Epidermal melanocyte (primary cell): Measurements from ENCODE around the gene USE1.
A peak's percentile ranks its signal among the peaks of the same experiment; 100 is the strongest.

ENCODE experiments used
- DNase-seq: peaks from one replicate; pipeline ENCODE4 v3.0.0; 2011; ENCODE audit warnings: low spot score; ENCODE audit not compliant: insufficient read length

Gene USE1

GRCh38 chr19:17235971-17236777, 21.0 kb downstream of the USE1 start:
- peak; percentile 43 for DNase-seq

GRCh38 chr19:17236811-17237543, 21.8 kb downstream of the USE1 start:
- peak; percentile 10 for DNase-seq

DNA sequence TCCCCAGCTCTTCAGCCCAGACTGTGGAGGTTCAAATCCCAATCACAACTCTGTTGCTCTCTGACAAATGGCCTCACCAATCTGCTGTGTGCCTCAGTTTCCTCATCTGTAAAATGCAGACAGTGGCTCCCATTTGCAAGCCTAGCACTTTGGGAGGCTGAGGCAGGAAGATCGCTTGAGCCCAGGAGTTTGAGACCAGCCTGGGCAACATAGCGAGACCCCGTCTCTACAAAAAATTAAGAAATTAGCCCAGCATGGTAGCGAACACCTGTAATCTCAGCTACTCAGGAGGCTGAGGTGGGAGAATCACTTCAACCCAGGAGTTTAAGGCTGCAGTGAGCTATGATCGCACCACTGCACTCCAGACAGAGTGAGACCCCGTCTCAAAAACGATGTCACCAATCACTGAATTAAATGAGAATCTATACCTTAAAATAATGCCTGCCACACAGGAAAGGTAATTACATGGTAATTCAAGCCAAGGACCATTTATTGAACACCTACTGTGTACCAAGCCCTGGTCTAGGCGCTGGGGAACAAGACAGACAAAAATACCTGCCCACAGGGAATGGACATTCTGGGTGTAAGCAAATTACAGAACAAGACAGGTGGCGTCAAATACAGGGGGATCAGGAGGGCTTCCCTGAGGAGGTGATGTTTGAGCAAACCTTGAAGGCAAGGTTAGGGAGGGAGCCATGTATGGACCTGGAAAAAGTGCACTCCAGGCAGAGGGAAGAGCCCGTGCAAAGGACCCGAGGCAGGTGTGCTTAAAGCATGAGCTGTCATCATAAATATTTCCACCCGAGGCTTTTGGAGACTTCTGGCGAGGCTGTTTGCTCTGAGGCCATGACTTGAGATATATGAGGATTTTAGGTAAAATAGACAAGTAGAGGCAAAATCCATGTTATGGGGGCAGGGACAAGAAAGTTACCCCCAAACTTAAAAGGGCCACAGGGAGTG, 22.9 kb downstream of the USE1 start:
- no peak for DNase-seq

- DNase-seq = no peak
Measured at GRCh38 chr19:17240062-17240752, 25.1 kb downstream of the USE1 start.

DNA sequence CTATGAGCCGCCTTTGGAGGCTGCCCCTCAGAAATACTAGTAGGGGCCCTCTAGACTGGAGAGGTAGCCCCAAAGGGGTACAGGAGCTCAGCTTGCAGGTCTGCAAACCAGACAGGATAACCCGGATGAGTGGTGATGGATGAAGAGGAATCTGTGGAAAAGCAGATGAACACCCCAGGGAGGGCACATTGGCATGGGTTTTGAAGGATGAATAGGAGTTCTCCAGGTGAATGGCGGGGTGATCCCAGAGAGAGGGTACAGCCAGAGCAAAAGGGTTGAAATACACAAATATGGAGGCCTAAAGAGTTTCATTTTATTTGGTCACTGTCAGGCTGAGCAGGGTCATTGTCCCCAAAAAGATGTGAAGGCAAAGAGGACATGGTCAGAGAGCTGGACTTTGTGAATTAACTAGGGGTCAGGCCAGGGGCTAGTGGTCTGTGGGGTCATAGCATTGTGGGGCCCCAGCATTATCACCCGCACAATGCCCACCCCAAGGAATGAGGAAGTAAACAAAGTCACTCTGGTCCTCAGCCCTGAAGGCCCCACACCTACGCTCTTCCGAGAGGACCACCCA, 25.8 kb downstream of the USE1 start:
- no peak for DNase-seq

- no peak for DNase-seq
Measured at GRCh38 chr19:17242431-17243208, 27.5 kb downstream of the USE1 start.

- no peak for DNase-seq
Measured at GRCh38 chr19:17243211-17243829, 28.2 kb downstream of the USE1 start.

GRCh38 chr19:17243830-17244617, 28.9 kb downstream of the USE1 start:
- DNase-seq = peak; percentile 51

GRCh38 chr19:17244618-17245534, 29.7 kb downstream of the USE1 start:
- no peak for DNase-seq

DNA sequence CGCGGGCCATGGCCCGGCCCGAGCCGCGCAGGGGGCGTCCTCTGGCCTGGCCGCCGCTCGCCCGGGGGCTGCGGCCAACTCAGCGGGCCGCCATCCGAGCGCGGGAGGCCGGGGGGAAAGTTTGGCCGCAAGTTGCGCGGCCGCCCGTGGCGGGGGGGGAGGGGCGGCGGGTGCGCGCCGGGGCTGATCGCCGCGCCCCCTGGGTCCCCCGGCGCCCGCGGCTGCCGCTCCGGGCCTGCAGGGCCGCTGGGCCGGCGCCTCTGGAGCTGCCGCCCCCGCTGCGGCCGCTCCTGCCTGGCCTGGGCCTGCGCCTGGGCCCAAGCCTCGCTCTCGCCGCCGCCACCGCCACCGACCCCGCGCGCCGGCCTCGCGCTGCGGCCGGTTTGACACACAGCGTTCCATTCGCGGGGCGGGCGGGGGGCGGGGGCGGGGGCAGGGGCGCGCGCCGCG, 30.4 kb downstream of the USE1 start, which contains the start of gene NR2F6:
Gene NR2F6 (minus strand): TSS at position 385 of the 450 bp plus-strand sequence. CDS start 699 bp downstream, outside the sequence.
- no peak for DNase-seq

- no peak for DNase-seq
Measured at GRCh38 chr19:17246681-17247425, 31.7 kb downstream of the USE1 start.

DNA sequence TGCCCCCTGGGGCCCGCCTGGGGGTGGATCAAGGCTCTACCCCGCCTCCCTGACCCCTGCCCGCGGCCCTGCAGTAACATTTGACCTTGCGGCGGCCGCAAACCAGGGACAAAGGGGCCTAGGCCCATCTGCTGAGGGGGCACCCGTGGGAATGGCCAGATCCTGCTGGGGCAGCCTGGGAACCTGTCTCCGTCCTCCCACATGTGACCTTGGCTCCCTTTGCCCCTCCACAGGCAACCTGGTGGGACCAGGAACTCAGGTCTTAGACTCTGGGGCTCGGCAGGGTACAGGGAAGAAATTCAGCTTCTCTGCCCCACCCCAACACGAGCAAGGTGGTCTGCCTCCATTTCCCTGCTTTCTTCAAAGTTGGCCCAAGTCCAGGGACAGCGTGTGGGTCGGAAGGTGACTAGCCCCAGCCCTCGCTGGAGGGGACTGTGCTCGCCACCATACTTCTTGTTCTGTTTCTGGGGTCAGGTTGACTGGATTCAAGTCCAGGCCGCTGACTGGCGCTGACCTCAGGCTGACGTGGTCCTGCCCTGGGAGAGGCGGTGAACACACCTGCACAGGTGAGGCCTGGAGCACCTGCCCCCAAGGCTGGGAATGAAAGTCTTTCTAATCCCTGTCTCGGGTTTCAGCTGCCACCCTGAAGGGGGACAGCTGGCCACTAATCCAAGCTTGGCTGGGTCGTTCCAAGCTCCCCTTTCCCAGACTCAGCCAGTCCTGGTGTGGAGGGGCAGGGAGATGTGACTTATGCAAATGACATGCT, 33.0 kb downstream of the USE1 start:
- no peak for DNase-seq

DNA sequence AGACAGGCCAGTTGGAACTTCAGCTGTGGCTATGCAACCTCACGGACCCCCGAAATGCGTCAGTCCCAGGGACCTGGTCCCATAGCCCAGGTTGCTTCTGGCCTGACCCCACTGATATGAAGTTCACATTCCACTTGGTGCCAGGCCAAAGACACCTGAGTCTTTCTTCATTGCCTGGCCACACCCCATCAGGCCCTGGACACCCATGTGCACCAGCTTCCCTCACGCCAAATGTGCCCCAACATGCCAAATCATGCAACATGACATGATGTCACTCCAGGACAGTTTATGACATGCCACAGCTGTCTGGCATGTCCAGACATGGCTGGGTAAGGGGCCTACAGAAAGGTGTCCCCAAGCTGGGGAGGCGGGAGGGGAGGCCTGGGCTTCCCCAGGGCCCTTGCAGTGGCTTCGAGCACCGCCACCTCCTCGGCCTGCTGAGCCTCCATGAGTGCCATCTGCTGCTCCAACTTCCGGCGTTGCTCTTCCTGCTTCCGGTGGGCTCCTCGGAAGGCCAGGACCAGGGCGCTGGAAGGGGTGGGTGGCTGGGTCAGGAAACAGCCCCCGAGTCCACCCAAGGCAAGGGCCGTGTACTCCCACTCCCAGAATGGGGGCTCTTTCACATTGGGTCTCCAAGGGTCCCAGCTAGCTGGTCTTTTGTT, 34.9 kb downstream of the USE1 start:
- DNase-seq = no peak

DNA sequence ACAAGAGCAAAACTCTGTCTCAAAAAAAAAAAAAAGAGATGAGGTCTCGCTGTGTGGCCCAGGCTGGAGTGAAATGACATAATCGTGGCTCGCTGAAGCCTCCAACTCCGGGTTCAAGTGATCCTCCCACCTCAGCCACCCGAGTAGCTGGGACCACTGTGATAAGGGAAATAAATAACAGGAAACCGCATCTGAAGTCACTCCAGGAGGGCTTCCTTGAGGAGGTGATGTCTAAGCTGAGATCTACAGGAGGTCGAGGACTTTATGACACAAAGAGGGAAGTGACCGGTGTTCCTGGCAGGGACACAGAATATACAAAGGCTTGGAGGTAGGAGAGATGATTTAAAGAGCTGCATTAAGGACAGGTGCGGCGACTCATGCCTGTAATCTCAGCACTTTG, 39.5 kb downstream of the USE1 start:
- DNase-seq = no peak

DNA sequence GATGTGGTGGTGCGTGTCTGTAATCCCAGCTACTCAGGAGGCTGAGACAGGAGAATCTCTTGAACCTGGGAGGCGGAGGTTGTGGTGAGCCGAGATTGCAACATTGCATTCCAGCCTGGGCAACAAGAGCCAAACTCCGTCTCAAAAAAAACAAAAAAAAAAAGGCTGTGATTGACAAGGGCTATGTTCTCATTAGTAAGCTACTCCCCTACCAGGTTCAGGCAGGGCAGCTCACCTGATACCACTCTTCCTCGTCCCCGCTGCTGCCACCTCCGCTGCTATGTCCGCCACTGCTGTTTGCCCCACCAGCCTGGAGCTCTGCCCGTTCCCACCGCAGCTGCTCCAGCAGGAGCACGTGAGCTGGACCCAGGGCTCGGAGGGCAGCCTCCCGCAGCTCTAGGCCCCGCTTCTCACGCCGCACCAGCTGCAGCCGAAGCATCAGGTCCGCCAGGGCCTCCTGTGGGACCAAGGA, 40.0 kb downstream of the USE1 start:
- DNase-seq = no peak
